ENCODE results near the gene SCARF2.
A peak's percentile ranks its signal among the peaks of the same experiment; 100 is the strongest.

- no peak for TF ChIP-seq EZH2phosphoT487 (IDR thresholded peaks at IDR 0.05; ENCODE audit: borderline replicate concordance, low read length)
- peak; percentile 14 for TF ChIP-seq CTCF (IDR thresholded peaks at IDR 0.05; ENCODE audit: low read depth, low read length, poor library complexity, severe bottlenecking)
These were observed 31.5 kb downstream of the SCARF2 start for GRCh38 chr22:20405931-20406685.
